AG09309 (cell line): ENCODE results near the gene SEC23A.
"Not testable (repeated sequence)": the region's sequence is repeated elsewhere in the genome, so short reads cannot be mapped to it uniquely, and the experiment has no call there.

ENCODE experiments used
- DNase-seq: peaks from one replicate; pipeline ENCODE4 v3.0.0-alpha.2; 2010; ENCODE audit warnings: low read depth
- H3K4me3 ChIP-seq: 2 replicates; pipeline ENCODE4 v1.5.1; 2011; ENCODE audit warnings: mild to moderate bottlenecking, low read depth, low read length, moderate library complexity; ENCODE audit not compliant: control insufficient read depth
- TF ChIP-seq, protein P1 (sequence below): IDR thresholded peaks from 2 replicates; pipeline ENCODE4 v1.5.1; 2011; ENCODE audit warnings: mild to moderate bottlenecking, low read depth, low read length, inconsistent platforms; ENCODE audit not compliant: insufficient read depth, control insufficient read depth; ENCODE audit errors: missing control alignments

Gene SEC23A

GRCh38 chr14:39087493-39087892 lies 15.5 kb downstream of the SEC23A start:
- TF ChIP-seq, protein P1, sequence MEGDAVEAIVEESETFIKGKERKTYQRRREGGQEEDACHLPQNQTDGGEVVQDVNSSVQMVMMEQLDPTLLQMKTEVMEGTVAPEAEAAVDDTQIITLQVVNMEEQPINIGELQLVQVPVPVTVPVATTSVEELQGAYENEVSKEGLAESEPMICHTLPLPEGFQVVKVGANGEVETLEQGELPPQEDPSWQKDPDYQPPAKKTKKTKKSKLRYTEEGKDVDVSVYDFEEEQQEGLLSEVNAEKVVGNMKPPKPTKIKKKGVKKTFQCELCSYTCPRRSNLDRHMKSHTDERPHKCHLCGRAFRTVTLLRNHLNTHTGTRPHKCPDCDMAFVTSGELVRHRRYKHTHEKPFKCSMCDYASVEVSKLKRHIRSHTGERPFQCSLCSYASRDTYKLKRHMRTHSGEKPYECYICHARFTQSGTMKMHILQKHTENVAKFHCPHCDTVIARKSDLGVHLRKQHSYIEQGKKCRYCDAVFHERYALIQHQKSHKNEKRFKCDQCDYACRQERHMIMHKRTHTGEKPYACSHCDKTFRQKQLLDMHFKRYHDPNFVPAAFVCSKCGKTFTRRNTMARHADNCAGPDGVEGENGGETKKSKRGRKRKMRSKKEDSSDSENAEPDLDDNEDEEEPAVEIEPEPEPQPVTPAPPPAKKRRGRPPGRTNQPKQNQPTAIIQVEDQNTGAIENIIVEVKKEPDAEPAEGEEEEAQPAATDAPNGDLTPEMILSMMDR, result no peak
- no peak for DNase-seq

GRCh38 chr14:39085933-39086332 lies 17.1 kb downstream of the SEC23A start:
- no peak overlapping the region for H3K4me3 ChIP-seq
- DNase-seq, result no peak
- TF ChIP-seq, protein P1, result no peak

More at GRCh38 chr14:39087493-39087892, 15.5 kb downstream of the SEC23A start:
- H3K4me3 ChIP-seq, result no peak overlapping the region

DNA sequence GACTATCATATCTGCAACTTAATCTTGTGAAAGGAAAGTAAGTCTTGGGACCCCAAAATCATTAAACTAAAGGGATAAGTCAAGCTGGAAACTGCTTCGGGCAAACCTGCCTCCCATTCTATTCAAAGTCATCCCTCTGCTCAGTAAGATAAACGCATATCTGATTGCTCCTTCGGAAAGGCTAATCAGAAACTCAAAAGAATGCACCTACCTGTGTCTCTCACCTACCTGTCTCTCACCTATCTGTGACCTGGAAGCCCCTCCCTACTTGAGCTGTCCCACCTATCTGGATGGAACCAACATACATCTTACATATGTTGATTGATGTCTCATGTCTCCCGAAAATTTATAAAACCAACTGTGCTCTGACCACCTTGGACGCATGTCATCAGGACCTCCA lies 19.9 kb downstream of the SEC23A start:
- DNase-seq, result no peak
- no peak overlapping the region for H3K4me3 ChIP-seq
- TF ChIP-seq, protein P1, result no peak

GRCh38 chr14:39080886-39081285 lies 22.1 kb downstream of the SEC23A start:
- DNase-seq, result no peak
- H3K4me3 ChIP-seq, result no peak overlapping the region
- TF ChIP-seq, protein P1, result no peak

- no peak for DNase-seq
- H3K4me3 ChIP-seq, result no peak overlapping the region
- TF ChIP-seq, protein P1, result no peak
Observed at GRCh38 chr14:39071096-39071495, 31.9 kb downstream of the SEC23A start.

- H3K4me3 ChIP-seq, result no peak overlapping the region
- TF ChIP-seq, protein P1, result no peak
- no peak for DNase-seq
Observed at GRCh38 chr14:39069923-39070322, 33.1 kb downstream of the SEC23A start.

DNA sequence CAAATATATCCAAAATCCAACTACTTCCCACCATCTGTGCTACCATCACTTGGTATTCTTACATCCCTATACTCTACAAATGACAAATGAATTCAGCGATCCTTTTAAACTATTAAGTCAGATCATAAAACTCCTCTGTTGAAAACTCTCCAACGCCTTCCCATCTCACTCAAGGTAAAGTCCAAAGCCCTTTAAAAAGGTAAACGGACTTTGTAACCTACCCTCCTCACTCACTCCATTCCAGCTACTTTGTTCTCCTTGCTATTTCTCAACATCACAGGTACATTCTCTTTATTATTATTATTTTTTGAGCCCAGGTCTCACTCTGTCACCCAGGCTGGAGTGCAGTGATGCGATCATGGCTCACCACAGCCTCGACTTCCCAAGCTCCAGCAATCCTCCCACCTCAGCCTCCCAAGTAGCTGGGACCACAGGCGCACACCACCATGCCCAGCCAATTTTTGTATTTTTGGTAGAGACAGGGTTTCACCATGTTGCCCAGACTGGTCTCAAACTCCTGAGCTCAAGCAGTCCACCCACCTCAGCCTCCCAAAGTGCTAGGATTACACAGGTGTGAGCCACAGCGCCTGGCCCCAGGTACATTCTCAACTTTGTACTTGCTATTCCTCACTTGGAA lies 33.7 kb downstream of the SEC23A start:
- not testable (repeated sequence) for DNase-seq, H3K4me3 ChIP-seq
